GM12891 (cell line): ENCODE data around the gene POLG.

Experiments
- DNase-seq: peaks from one replicate; pipeline ENCODE4 v3.0.0; 2011; ENCODE audit warnings: low spot score; ENCODE audit not compliant: insufficient read length
- FAIRE-seq: peaks from 2 replicates; lab custom pipeline; 2011; peaks lifted over from hg19 to GRCh38; lab: Jason Lieb, UNC
- PAX5 ChIP-seq: IDR thresholded peaks from 2 replicates; pipeline ENCODE4 v1.6.1; 2011; ENCODE audit warnings: low read length, moderate library complexity, mild to moderate bottlenecking; ENCODE audit not compliant: insufficient read depth, severe bottlenecking
- POLR2A ChIP-seq: IDR thresholded peaks from 2 replicates; pipeline ENCODE4 v1.6.1; 2011; ENCODE audit warnings: low read depth, low read length, control low read depth
- POLR2AphosphoS5 ChIP-seq: IDR thresholded peaks from 2 replicates; pipeline ENCODE4 v1.6.1; 2011; ENCODE audit warnings: low read depth, low read length, control low read depth
- POU2F2 ChIP-seq: IDR thresholded peaks from 2 replicates; pipeline ENCODE4 v1.6.1; 2011; ENCODE audit warnings: low read depth, mild to moderate bottlenecking, control low read depth, low read length, moderate library complexity
- SPI1 ChIP-seq: IDR thresholded peaks from 2 replicates; pipeline ENCODE4 v1.6.1; 2011; ENCODE audit warnings: low read depth, low read length, control low read depth
- TAF1 ChIP-seq: IDR thresholded peaks from 2 replicates; pipeline ENCODE4 v1.6.1; 2011; ENCODE audit warnings: low read depth, low read length, control low read depth

POLG gene

DNA sequence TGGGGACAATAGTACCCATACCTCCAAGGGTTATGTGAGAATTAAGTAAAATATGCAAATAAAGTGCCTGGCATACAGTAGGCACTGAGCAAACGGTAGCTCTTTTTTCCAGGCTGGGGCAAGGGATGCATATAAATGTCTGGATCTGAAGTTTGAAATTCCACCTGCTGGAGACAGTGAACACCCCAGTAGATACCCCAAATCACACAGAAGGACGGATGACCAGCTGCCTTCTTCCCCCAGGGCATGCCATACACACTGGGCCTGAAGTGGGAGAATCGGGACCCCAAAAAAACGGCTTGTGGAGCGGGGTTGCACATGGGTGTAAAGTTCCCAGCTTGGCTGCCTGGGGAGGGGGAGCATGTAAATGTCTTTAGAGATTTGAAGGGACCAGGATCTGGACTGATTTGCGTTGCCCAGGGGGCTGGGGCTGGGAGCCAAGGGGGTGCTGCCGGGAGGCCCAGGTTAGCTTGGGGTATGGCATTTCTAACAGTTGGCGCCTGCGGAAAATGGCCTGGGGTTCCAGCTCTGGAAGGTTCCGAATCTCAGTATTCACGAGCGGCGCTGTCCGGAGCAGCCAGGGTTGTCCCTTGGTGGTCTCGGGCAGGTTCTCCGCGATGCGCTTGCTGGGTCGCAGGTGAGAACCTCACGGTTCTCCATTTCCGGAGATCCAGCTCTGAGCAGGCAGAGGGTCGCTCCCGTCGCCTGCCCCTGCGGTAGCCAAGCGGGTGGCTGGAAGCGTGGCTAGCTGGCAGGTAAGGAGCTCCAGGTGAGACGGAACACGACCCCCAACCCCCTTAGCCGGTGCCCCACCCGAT, 42.6 kb upstream of the POLG start:
- DNase-seq (no peak), FAIRE-seq (no peak)
- no peak for TF ChIP-seq POLR2A
- TF ChIP-seq SPI1: no peak
- TF ChIP-seq POLR2AphosphoS5: no peak
- no peak for TF ChIP-seq POU2F2
- no peak for TF ChIP-seq PAX5
- no peak for TF ChIP-seq TAF1

DNA sequence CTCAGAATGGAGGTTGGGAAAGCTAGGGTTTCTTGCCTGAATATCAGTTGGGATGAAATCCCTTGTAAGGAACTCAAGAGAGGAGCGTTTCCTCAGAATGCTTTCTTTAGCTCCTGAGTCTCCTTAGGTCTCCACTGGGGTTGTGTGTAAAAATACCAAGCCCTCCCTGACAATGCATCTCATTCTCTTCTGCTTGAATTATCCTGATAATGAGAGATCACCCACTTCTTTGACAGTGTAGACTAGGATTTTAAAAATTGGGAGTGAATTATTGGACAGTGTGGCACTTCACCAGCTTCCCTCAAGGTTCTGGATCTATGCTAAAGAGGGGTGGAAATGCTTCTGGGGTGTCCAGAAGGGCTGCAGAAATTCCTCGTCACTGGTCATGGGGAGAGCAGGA, 41.8 kb upstream of the POLG start:
- FAIRE-seq (no peak), DNase-seq (no peak)
- TF ChIP-seq POU2F2: no peak
- no peak for TF ChIP-seq TAF1
- no peak for TF ChIP-seq POLR2A
- no peak for TF ChIP-seq POLR2AphosphoS5
- TF ChIP-seq SPI1: no peak
- TF ChIP-seq PAX5: no peak

DNA sequence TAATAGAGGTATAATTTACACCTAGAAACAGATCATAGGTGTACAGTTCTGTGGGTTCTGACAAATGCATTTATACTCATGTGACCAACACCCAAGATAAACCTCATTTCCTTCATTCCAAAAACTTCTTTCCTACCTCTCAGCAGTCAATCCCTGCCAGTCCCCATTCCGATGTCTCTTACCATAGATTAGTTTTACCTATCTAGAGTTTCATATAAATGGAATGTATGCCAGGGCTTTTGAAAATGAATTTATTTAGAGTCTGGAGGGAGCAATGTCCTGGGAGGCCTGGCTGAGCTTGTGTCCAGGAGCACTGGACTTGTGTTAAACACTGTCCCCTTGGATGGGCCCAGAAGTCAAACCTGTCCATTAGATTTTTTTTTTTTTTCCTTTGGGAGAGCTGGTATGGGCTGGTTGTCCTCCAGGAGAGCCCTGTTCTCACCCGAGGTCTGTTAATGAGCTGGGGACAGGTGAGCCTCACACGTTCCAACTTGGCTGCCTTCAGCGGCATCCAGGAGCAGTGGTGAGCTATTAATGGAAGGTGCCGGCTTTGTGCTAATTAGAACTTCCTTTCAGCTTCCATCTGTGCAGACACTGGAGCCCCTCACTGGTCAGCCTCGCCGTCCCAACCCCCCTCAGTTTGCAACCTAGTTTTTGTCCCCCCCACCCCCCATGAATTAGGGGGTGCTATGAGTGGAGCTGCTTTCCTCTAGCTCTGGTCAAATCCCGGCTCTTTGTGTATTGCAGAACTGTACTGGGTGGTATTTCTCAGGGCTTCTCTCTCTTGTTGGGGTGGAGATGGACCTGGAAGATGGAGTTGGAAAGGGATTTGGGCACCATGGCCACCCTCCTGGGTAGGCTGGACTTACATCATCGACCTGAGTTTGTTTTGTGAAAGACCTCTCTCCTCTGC, 40.7 kb upstream of the POLG start:
- no peak for TF ChIP-seq POLR2AphosphoS5
- no peak for DNase-seq
- FAIRE-seq: no peak

DNA sequence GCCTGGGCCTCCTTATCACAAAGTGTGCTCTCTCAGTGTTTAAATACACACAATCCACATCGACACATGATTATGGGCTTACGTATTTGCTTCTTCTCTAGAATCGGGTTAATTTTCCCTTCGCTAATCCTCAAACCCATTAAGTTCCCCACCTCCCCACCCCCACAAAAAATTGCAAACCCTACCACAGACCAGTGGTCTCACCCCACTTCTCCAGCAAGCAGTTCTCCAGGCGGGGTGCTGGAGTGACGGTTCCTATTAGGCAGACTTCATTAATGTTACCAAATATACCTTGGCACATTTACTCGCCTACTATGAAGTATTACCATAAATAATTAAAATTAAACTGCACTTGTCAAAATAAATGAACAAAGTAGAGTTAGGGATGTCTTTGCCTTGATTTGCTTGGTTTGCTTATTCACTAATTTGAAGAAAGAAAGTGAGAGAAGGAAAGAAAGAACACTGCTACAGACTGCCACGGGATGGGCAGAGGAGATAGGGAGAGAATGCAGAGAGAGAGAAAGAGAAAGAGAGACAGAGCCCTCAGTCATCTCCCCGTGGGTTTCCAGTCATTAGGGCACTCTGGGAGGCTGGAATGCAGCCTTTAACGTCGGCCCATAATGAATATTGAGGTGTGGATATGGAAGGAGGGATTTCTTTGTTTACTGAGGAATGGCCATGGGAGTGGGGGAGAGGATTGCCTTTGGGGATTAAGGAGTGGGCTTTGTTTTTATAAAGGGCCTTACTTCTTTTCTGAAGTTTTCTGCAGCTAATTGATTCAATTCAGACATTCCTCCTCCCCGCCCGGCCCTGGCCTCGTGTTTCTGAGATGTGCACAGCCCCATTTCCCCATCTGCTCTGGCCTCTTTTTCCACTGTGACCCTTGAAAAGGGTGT, 39.7 kb upstream of the POLG start:
- FAIRE-seq (no peak), DNase-seq (no peak)
- no peak for TF ChIP-seq POLR2A
- TF ChIP-seq TAF1: no peak
- no peak for TF ChIP-seq POU2F2
- no peak for TF ChIP-seq POLR2AphosphoS5
- no peak for TF ChIP-seq SPI1
- no peak for TF ChIP-seq PAX5

DNA sequence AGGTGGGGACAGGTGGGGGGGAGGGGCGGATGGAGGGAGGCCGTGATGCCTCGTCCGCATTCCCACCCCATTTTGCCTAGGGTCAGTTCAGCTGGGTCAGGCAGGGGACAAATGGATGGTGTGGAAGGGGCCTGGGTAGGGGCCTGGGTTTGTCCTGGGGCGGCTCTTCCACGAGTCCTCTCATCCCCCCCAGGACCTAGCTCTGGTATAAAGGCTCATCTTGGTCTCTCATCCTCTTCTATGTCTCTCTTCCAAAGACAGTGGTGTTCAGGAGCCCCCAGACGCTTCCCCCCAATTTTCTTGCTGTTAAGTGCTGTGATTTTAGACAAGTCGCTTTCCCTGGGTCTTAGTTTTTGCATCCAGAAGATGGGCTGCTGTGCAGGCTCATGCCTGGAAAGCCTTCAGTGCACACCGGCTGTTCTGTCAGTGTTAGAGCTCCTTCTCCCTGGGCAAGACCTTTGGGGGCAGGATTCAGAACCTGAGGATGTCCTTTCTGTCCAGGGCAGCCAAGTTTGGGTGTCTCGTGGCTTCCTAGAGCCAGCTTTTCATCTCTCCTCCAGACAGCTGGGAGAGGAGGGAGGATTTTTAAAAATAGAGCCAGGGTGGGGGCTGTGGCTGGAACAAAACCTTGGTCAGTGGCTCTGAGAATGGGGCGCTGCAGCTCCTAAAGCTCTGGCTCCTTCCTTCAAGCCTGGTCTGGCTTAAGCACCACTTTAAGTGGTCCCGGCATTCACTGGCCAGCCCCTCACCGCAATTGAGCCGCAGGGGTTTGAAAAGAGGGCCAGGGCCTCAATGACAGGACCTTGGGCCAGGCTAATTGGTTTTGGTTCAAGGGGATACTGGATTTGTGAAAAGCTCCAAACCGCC, 37.7 kb upstream of the POLG start:
- FAIRE-seq (no peak), DNase-seq (no peak)
- TF ChIP-seq SPI1 (no peak), POLR2A (no peak), POU2F2 (no peak), PAX5 (no peak), POLR2AphosphoS5 (no peak), TAF1 (no peak)

DNA sequence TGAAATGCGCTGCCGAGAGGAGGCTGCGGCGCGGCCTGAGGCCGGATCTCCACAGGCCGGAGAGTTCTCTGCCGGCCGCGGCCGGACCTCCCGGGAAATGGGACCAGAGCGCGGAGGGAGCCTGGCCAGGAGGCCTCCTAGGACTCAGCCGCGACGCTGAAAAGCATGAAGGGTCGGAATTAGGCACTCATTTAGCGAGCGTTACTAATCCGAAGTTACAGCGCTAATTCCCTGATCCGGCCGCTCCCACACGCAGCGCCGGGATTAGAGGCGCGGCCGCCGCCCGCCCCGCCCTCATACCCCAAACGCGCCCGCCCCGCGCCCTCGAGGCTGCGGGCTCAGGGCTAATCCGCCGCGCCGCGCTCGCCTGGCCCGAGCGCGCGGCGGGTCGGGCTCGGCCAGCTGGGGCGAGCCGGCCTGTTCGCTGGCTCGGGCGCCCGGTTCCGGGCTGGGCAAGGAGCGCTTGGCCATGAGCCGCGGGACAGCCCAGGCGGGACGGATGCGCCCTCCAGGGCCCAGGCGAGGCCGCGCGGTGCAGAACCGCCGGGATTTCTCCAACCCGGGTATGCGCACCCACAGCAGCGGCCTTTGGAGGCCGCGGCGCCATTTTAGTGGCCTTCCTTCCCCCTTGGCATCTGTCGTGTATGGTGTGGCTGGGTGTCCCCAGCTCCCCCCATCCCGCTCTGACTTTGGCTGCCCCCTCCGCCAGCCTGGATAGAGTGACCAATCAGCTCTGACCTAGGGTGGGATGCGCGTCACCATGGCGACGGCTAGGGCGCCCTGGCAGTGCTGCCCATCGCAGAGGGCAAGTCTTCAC, 36.8 kb upstream of the POLG start:
- TF ChIP-seq POU2F2: no peak
- no peak for TF ChIP-seq POLR2A
- TF ChIP-seq SPI1: no peak
- TF ChIP-seq TAF1: no peak
- no peak for TF ChIP-seq PAX5
- no peak for TF ChIP-seq POLR2AphosphoS5
- FAIRE-seq (no peak), DNase-seq (no peak)

DNA sequence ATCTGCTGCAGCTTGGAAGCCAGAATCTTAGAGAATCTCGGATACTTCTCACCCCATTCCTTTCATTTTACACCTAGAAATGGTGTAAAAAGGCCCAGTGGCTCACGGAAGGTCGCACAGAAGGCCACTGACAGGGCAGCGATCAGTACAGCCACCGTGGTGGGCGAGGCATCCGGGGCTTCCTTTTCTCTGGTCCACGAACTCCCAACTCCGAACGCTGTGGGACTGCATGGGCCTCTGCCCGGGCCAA, 36.3 kb upstream of the POLG start:
- FAIRE-seq: no peak
- TF ChIP-seq SPI1 (no peak), POLR2A (no peak), TAF1 (no peak), POLR2AphosphoS5 (no peak), POU2F2 (no peak)
- DNase-seq: no peak

DNA sequence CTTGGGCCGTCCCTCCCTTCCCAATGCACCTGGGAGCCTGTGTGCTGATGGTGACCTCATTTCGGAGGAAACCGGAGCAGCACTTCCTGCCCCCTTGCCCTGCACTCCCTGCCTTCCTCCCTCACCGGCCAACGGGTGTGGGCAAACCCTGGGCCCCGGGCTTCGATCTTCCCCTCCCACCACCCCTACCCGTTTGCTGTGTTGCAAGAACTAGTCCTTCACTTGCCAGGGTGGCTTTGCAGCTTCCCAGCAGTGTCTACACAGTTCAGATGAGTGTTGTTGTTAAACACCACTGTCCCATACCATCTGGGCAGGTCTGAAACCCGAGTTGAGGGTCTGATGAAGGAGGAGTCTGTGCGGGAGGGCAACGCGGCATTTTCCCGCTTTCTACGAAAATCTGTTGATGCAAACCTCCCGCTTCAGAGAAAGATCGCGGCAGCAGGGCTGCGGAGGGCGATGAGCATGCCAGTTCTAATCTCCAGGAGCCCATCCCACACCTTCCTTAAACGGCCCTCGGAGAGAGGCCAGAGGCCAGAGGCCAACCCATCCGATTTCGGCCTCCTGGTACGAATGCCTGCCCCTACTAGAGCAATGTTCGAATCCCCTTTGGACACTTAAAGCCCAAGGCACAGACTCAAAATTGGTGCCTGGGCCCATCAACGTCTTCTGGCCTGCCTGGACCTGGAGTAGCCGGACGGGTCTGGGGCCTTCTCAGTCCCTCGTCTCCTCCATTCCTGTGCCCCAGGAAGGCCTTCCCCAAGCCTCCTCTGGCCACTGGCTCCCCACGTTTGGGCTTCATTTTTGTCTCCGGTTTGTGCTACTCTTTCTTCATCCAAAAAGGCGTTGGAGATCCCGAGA, 35.7 kb upstream of the POLG start:
- TF ChIP-seq POU2F2 (no peak), TAF1 (no peak), PAX5 (no peak), SPI1 (no peak), POLR2AphosphoS5 (no peak), POLR2A (no peak)
- no peak for FAIRE-seq

More for the DNA sequence above, 35.7 kb upstream of the POLG start:
- DNase-seq: no peak
